K562 (cell line): ENCODE measurements around the gene GNG7. TPM values are rescaled to one million over a fixed set of nuclear protein-coding genes. Genes with fewer than 3 reads are reported as not detected.

ENCODE experiments used
- ATAC-seq: fragments of 200-7000 bp; cut with Tn5 transposase; 3 replicates; pipeline ENCODE4 v1.9.1; 2020; ENCODE audit warnings: moderate library complexity
- BruUV-seq: library from RNA; stranded (reverse); fragments of 400-500 nt; replicated peaks from 2 replicates; lab custom pipeline; 2021; lab: Mats Ljungman, UMichigan
- CTCF ChIA-PET: fragments of 300-600 bp; formaldehyde crosslinking; extraction: SDS; loops from one replicate; lab custom pipeline; 2021; ENCODE audit warnings: low intra/inter-chr PET ratio; lab: Yijun Ruan, JAX
- POLR2A ChIA-PET: fragments of 300-600, 350-650 bp; sonication (Branson Sonifier 250); formaldehyde crosslinking; extraction: SDS; loops from one replicate; lab custom pipeline; 2021; ENCODE audit warnings: antibody characterized with exemption, inconsistent platforms; lab: Yijun Ruan, JAX
- DNase-seq, 4 experiments: peaks; one replicate each; pipeline versions ENCODE4 v3.0.0 to v3.0.0-alpha.2; 2011 to 2018; ENCODE audit warnings: low spot score in 3 of 4, mixed read lengths in 3 of 4; ENCODE audit errors: extremely low read depth in 1 of 4
- FAIRE-seq: peaks from 2 replicates; lab custom pipeline; 2011; peaks lifted over from hg19 to GRCh38; lab: Jason Lieb, UNC
- H2AFZ ChIP-seq: 2 replicates; pipeline ENCODE4 v1.6.0; 2011; ENCODE audit warnings: low read depth, low read length, control low read depth, inconsistent platforms
- H3K27ac ChIP-seq: fragments of 200-600 bp; 3 replicates; pipeline ENCODE4 v1.8.0; 2011; ENCODE audit warnings: low read depth, mild to moderate bottlenecking, control low read depth, inconsistent platforms, low read length, moderate library complexity, mixed read lengths; ENCODE audit errors: extremely low read depth
- H3K27me3 ChIP-seq, 2 experiments: fragments of 300-600 bp in 1 of 2; 2 replicates in 1 of 2; 3 replicates in 1 of 2; pipeline versions ENCODE4 v1.6.0 to v1.8.0; 2011; ENCODE audit warnings: inconsistent platforms in 2 of 2, low read length in 2 of 2, mild to moderate bottlenecking in 1 of 2, mixed read lengths in 1 of 2, moderate library complexity in 1 of 2; ENCODE audit not compliant: control insufficient read depth in 2 of 2, insufficient read depth in 2 of 2
- H3K36me3 ChIP-seq: fragments of 300-600 bp; 3 replicates; pipeline ENCODE4 v1.8.0; 2011; ENCODE audit warnings: mild to moderate bottlenecking, low read length, inconsistent platforms; ENCODE audit not compliant: control insufficient read depth, insufficient read depth
- H3K4me1 ChIP-seq, 2 experiments: fragments of 200-600 bp in 1 of 2; replicated peaks in 1 of 2; 2 replicates in 1 of 2; 3 replicates in 1 of 2; pipeline versions ENCODE4 v1.5.1 to v1.8.0; 2011; ENCODE audit warnings: inconsistent platforms in 2 of 2, low read length in 2 of 2, mild to moderate bottlenecking in 1 of 2, mixed read lengths in 1 of 2, moderate library complexity in 1 of 2; ENCODE audit not compliant: control insufficient read depth in 2 of 2, insufficient read depth in 2 of 2
- H3K4me2 ChIP-seq: 2 replicates; pipeline ENCODE4 v1.6.1; 2011; ENCODE audit warnings: low read length, control low read depth, inconsistent platforms, mixed read lengths; ENCODE audit not compliant: insufficient read depth
- H3K4me3 ChIP-seq: fragments of 200-600 bp; sonication (generic), shearing (Covaris generic); 2 replicates; pipeline ENCODE4 v1.5.1; 2016; ENCODE audit warnings: control low read depth, inconsistent platforms
- H3K79me2 ChIP-seq: fragments of 200-600 bp; 3 replicates; pipeline ENCODE4 v1.8.0; 2011; ENCODE audit warnings: low read length, inconsistent platforms; ENCODE audit not compliant: control insufficient read depth, insufficient read depth
- H3K9ac ChIP-seq, 2 experiments: 2 replicates each; pipeline versions ENCODE4 v1.6.0 to v1.6.1; 2011; ENCODE audit warnings: low read depth in 2 of 2, low read length in 2 of 2, control low read depth in 1 of 2, inconsistent platforms in 1 of 2, mild to moderate bottlenecking in 1 of 2, mixed read lengths in 1 of 2; ENCODE audit not compliant: insufficient read depth in 1 of 2
- H3K9me1 ChIP-seq: one replicate; pipeline ENCODE4 v1.6.0; 2011; ENCODE audit warnings: inconsistent platforms, mild to moderate bottlenecking, low read length, moderate library complexity; ENCODE audit not compliant: control insufficient read depth, insufficient read depth
- H3K9me3 ChIP-seq: replicated peaks from 2 replicates; pipeline ENCODE4 v1.5.1; 2011; ENCODE audit warnings: low read depth, low read length, inconsistent platforms; ENCODE audit not compliant: control insufficient read depth, insufficient read depth
- H4K20me1 ChIP-seq: replicated peaks from 2 replicates; pipeline ENCODE4 v1.6.1; 2011; ENCODE audit warnings: low read length, inconsistent platforms, mixed read lengths; ENCODE audit not compliant: control insufficient read depth, insufficient read depth
- CAMTA2 ChIP-seq: fragments of 250-450 bp; sonication (Bioruptor Pico); conservative IDR thresholded peaks from 2 replicates; pipeline ENCODE4 v1.5.1; 2022
- HDAC1 ChIP-seq, 2 experiments: fragments of 450-650 bp; IDR thresholded peaks; 2 replicates each; pipeline ENCODE4 v1.6.1; 2016 to 2017; ENCODE audit warnings: inconsistent platforms in 1 of 2, mild to moderate bottlenecking in 1 of 2, moderate library complexity in 1 of 2
- KAT2B ChIP-seq: IDR thresholded peaks from one replicate; pipeline ENCODE4 v1.6.1; 2012; ENCODE audit warnings: low read depth, mild to moderate bottlenecking, control low read depth, inconsistent platforms, low read length, moderate library complexity
- KDM1A ChIP-seq, 2 experiments: fragments of 450-650 bp; IDR thresholded peaks; 2 replicates each; pipeline ENCODE4 v1.6.1; 2016; ENCODE audit warnings: mild to moderate bottlenecking in 2 of 2
- MCM5 ChIP-seq: fragments of 450-650 bp; IDR thresholded peaks from 2 replicates; pipeline ENCODE4 v1.6.1; 2016; ENCODE audit warnings: low read depth
- SAFB2 ChIP-seq: fragments of 200-400 bp; formaldehyde crosslinking; IDR thresholded peaks from 2 replicates; pipeline ENCODE4 v1.6.1; 2018; ENCODE audit warnings: borderline replicate concordance, low read length, low read depth, moderate library complexity; ENCODE audit not compliant: severe bottlenecking
- SMARCA4 ChIP-seq: fragments of 450-650 bp; IDR thresholded peaks from 2 replicates; pipeline ENCODE4 v1.6.1; 2016
- XRCC5 ChIP-seq: fragments of 200-400 bp; formaldehyde crosslinking; IDR thresholded peaks from 2 replicates; pipeline ENCODE4 v1.6.1; 2017; ENCODE audit warnings: low read depth, mild to moderate bottlenecking, low read length
- ZNF408 ChIP-seq: fragments of 250-450 bp; sonication (Bioruptor Pico); IDR thresholded peaks from 2 replicates; pipeline ENCODE4 v1.4.0; 2020; ENCODE audit warnings: low read depth, mild to moderate bottlenecking, moderate library complexity
- ZNF507 ChIP-seq: conservative IDR thresholded peaks from 2 replicates; pipeline ENCODE4 v1.6.1; 2017; ENCODE audit warnings: missing genetic modification characterization, missing compliant biosample characterization
- ZNF76 ChIP-seq: fragments of 250-450 bp; sonication (Bioruptor Pico); IDR thresholded peaks from 2 replicates; pipeline ENCODE4 v1.4.0; 2020; ENCODE audit warnings: mild to moderate bottlenecking, moderate library complexity, borderline replicate concordance
- WGBS: fragments of 100-300 bp; shearing (Covaris generic); methylation state at CpG from one replicate; pipeline ENCODE4 v1.1.6; 2016; ENCODE audit warnings: low coverage, mixed read lengths; ENCODE audit not compliant: insufficient coverage; ENCODE audit errors: missing lambda C conversion rate; 5-methylcytosine and 5-hydroxymethylcytosine counted together
- in situ Hi-C: fragments of 300-500 bp; cut with MboI; formaldehyde crosslinking; loops from 4 replicates; pipeline ENCODE4 v1.15.0; 2018; ENCODE audit warnings: inconsistent platforms, mixed read lengths
- intact Hi-C: fragments of 100-400 bp; cut with micrococcal nuclease; formaldehyde crosslinking; loops from 2 replicates; pipeline ENCODE4 v1.14.2; 2022
- polyA plus RNA-seq, 8 experiments: library from polyadenylated mRNA; depleted of rRNA in 4 of 8; stranded (reverse) in 5 of 8; unstranded in 3 of 8; fragments of >200 nt; fragmentation: Nextera tagmentation in 2 of 8; fragmentation: Illumina TruSeq in 1 of 8; extraction: Ambion mirVana in 2 of 8; extraction: Trizol in 1 of 8; gene quantifications; 2 replicates each; pipeline versions ENCODE4 v1.2.1 to v1.2.3, GENCODE V29; 2011 to 2014; ENCODE audit warnings: inconsistent platforms in 1 of 8, missing spikeins in 1 of 8
- total RNA-seq, 7 experiments: library from RNA; depleted of rRNA in 6 of 7; stranded (reverse); fragments of >200 nt in 6 of 7; fragmentation: Illumina TruSeq in 2 of 7; extraction: Trizol in 2 of 7; gene quantifications; 2 replicates each; pipeline versions ENCODE4 v1.2.1 to v1.2.3, GENCODE V29; 2011 to 2021; ENCODE audit warnings: low replicate concordance in 1 of 7
- TF ChIP-seq, protein P1 (sequence below): fragments of 450-650 bp; formaldehyde crosslinking; IDR thresholded peaks from 2 replicates; pipeline ENCODE4 v1.4.0; 2022; ENCODE audit warnings: missing genetic modification characterization
- TF ChIP-seq, protein P2 (sequence below): sonication (generic); formaldehyde crosslinking; IDR thresholded peaks from 2 replicates; pipeline ENCODE4 v1.8.0; 2022; ENCODE audit warnings: missing genetic modification reagents, mild to moderate bottlenecking, borderline replicate concordance
- TF ChIP-seq, protein P3 (sequence below): fragments of 450-650 bp; formaldehyde crosslinking; IDR thresholded peaks from 2 replicates; pipeline ENCODE4 v1.4.0; 2020; ENCODE audit warnings: mild to moderate bottlenecking, moderate library complexity

The GNG7 gene
- total and polyA plus RNA-seq, 9 of the 15 experiments (the other 6 are each of a cell fraction or from before 2014, with no cell fraction given): 0.01 to 0.20 (median 0.06) TPM; not detected in 1

DNA sequence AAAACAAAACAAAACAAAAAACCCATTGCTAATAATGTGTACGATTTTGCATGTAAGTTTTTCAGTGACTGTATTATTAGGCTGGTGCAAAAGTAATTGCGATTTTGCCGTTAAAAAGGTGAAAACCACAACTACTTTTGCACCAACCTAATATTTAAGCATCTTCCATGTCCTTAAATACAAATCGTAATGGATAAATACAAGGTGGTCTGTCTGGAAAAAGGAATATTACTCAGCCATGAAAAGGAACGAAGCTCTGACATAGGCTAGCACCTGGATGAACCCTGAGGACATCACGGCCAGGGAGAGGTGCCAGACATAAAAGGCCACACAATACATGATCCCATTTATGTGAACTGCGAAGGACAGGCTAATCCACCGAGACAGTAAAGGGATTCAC is 193.4 kb downstream of the GNG7 start (continued):
- TF ChIP-seq KDM1A (IDR thresholded peaks at IDR 0.05) (peak in 1 of 2 experiments; percentile 41; a peak in 1 of 4 replicates), XRCC5 (no peak)

DNA sequence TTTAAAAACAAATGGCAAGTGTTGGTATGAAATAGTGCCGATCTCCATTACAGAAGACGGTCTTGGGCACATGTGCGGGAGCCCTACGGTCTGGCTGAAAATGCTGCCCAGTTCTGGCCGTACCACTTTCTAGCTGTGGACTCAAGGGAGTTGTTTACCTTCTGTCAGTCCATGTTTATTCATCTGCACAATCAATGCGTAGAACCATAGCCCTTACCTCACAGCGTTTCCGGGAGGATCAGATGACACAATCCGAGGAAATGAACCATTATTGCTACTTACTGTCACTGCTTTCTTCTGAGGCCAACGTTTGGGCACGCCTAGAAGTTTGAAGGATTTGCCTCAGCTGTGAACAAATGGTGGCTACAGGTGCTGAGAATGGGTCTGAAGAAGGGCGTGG is 195.4 kb downstream of the GNG7 start:
- BruUV-seq: no TSS peak
- ATAC-seq (peak; percentile 87), FAIRE-seq (peak; percentile 86), DNase-seq (peak in 2 of 4 experiments; percentile 42 to 45)
- peaks cover 8 to 18% of the 10 kb centered on the region in 2 experiments; a peak in 4 of 5 replicates for H3K4me1 ChIP-seq
- peak overlapping the region in 1 of 2 experiments; percentile 14; a peak in 1 of 4 replicates for H3K9ac ChIP-seq
- no peaks in the 10 kb centered on the region for H4K20me1 ChIP-seq
- peak overlapping the region; percentile 96 for H2AFZ ChIP-seq
- no peak overlapping the region for H3K4me3 ChIP-seq
- CTCF ChIA-PET: interaction anchor here (0.7 kb wide), 1 partner anchor 978 kb away, joined by 4 read pairs; no protein-coding TSS in a partner anchor
- no peaks in the 10 kb centered on the region for H3K9me3 ChIP-seq
- intact Hi-C loops (no loop called here), in situ Hi-C loops (no loop called here)
- 7% methylated on average over 11 of the region's 12 CpGs for WGBS
- H3K27me3 ChIP-seq: peaks cover 0 to 7% of the 10 kb centered on the region in 2 experiments; a peak in 1 of 5 replicates
- no peaks in the 10 kb centered on the region for H3K9me1 ChIP-seq
- H3K27ac ChIP-seq: peak overlapping the region; percentile 47; the same call in 2 of the 3 replicates
- H3K79me2 ChIP-seq: no peaks in the 10 kb centered on the region
- H3K4me2 ChIP-seq: peak overlapping the region; percentile 78
- POLR2A ChIA-PET: interaction anchor here (0.6 to 1.7 kb wide), 5 partner anchors 11 to 46 kb away, joined by 3 to 8 read pairs (median 5); partner anchors contain the start of gene GADD45B
- no peaks in the 10 kb centered on the region for H3K36me3 ChIP-seq
- no peak for TF ChIP-seq ZNF507 (tag)
- no peak for TF ChIP-seq ZNF76 (CRISPR knock-in tag)
- TF ChIP-seq ZNF408: no peak
- TF ChIP-seq MCM5: no peak
- no peak for TF ChIP-seq SMARCA4
- 0 out of 4 replicates have a peak, but pooled peaks of 1 of the 2 experiments have one; percentile 39 for TF ChIP-seq HDAC1 (IDR thresholded peaks at IDR 0.05)
- TF ChIP-seq, protein P1, sequence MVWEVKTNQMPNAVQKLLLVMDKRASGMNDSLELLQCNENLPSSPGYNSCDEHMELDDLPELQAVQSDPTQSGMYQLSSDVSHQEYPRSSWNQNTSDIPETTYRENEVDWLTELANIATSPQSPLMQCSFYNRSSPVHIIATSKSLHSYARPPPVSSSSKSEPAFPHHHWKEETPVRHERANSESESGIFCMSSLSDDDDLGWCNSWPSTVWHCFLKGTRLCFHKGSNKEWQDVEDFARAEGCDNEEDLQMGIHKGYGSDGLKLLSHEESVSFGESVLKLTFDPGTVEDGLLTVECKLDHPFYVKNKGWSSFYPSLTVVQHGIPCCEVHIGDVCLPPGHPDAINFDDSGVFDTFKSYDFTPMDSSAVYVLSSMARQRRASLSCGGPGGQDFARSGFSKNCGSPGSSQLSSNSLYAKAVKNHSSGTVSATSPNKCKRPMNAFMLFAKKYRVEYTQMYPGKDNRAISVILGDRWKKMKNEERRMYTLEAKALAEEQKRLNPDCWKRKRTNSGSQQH (CRISPR knock-in tag): no peak
- no peak for TF ChIP-seq SAFB2
- no peak for TF ChIP-seq CAMTA2 (CRISPR knock-in tag)
- TF ChIP-seq, protein P2, sequence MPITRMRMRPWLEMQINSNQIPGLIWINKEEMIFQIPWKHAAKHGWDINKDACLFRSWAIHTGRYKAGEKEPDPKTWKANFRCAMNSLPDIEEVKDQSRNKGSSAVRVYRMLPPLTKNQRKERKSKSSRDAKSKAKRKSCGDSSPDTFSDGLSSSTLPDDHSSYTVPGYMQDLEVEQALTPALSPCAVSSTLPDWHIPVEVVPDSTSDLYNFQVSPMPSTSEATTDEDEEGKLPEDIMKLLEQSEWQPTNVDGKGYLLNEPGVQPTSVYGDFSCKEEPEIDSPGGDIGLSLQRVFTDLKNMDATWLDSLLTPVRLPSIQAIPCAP (CRISPR knock-in tag): no peak
- TF ChIP-seq, protein P3, sequence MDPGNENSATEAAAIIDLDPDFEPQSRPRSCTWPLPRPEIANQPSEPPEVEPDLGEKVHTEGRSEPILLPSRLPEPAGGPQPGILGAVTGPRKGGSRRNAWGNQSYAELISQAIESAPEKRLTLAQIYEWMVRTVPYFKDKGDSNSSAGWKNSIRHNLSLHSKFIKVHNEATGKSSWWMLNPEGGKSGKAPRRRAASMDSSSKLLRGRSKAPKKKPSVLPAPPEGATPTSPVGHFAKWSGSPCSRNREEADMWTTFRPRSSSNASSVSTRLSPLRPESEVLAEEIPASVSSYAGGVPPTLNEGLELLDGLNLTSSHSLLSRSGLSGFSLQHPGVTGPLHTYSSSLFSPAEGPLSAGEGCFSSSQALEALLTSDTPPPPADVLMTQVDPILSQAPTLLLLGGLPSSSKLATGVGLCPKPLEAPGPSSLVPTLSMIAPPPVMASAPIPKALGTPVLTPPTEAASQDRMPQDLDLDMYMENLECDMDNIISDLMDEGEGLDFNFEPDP (CRISPR knock-in tag): no peak
- TF ChIP-seq KAT2B: no peak
